GM21717 (cell line): ENCODE measurements around the gene CRYAB.
"Not testable (repeated sequence)": the region's sequence is repeated elsewhere in the genome, so short reads cannot be mapped to it uniquely, and the experiment has no call there.

Experiments used
- ATAC-seq: cut with Tn5 transposase; IDR thresholded peaks from one replicate; pipeline ENCODE4 v1.9.1; 2021; ENCODE audit warnings: mild to moderate bottlenecking, moderate library complexity; ENCODE audit not compliant: unreplicated experiment

Gene CRYAB

DNA sequence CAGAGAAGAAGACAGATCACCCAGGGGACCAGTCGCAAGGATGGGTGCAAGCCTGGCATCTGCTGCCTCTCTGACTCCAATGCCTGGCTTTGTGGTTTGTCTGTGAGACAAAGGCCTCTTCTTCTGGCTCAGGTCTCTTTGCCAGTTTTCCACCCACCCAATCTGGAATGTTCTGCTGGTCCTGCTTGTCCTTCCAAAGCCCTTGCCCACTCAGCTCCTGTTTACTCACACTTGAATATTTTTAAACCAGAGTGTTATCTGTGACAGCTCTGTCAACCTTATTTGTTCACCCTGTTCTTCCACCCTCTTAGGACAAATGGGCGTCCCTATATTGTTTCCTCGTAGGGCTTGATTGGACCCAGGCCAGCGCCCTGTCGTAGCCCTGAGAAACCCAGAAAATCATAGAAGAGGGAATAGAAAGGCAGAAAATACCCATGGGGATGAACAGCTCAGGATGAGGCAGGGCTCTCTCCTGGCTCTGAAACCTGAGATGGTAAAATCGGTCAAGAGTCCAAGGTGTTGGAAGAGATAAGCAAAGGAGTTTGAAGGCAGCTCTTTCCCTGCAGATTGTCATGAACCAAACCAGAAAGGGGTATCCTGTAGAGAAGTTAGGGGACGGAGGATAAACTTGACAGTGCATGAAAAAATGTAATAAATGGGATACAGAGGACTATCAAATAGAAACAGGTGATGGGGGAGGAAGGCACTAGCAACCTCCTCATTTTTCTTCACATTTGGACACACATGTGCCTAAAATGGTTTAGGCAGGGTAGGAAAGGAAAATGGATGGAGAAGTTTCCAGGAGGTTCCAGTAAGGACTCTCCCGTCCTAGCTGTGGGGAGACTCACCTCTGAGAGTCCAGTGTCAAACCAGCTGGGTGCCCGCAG is 651 bp downstream of the CRYAB start:
- ATAC-seq: no peak

DNA sequence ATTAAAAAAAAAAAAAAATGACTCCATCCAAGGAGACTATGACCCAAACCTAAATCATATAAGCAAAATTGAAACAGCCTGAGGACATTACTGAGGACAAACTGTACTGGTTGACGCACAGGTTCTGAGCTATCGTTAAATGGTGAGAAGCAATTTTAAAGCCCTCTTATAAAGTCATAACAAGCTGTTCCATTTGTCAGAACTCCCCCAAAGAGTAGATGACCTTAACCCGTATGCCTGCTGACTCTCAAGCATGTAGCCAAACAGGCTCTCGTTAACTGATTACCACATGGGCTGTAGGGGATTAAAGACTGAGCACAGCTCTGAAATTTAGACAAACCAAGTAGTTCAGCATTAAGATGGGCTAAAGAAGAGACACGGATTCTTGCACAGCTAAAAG is 2.2 kb downstream of the CRYAB start:
- no peak for ATAC-seq

DNA sequence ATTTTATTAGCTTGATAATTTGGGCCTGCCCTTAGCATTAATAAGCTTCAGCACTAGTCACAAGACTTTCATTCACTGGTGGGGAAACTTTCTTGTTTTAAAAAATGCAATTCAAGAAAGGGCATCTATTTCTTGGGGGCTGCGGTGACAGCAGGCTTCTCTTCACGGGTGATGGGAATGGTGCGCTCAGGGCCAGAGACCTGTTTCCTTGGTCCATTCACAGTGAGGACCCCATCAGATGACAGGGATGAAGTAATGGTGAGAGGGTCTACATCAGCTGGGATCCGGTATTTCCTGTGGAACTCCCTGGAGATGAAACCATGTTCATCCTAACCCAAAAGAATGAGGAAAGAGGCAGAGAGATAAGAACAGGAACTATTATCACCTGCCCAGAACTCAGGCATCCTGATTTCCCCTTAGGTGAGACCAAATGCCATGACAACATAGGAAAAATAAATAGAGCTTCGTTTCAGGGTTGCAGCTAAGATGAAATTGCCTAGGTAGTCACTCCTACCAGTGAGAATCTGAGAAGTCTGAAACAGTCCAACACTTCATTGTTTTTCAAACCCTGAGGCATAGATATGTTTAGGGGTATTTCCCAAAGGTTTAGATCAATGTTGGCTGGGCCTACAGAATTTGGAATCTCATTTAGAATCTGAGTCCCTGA is 2.8 kb downstream of the CRYAB start:
- no peak for ATAC-seq

DNA sequence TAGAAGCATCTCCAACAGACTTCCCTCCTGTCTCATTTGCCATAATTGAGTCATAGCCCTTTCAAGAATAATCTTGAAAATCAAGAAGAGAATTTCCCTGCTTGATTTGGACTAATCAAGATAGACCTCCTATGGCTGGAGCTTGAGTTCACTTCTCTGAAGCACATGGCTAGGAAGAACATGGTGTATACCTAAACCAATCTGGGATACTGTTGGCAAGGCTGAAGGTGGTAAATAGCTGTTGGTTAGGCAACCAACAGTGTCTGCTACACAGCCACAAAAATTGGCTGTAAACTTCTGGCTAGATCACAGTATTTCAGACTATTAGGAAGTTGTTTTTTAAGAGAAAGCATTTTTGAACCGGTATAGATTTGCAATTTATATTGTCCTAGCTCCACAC is 4.9 kb downstream of the CRYAB start:
- no peak for ATAC-seq

DNA sequence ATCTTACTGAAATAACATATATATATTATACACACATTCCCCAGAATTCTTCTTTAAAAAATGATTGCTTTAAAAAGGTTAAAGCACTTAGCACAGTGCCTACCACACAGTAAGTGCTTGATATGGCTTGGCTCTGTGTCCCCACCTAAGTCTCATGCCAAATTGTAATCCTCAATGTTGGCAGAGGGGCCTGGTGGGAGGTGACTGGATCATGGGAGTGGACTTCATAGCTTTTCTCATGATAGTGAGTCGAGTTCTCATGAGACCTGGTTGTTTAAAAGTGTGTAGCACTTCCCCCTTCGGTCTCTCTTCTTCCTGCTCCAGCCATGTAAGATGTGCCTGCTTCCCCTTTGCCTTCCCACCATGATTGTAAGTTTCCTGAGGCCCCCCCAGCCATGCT is 6.2 kb downstream of the CRYAB start:
- no peak for ATAC-seq

DNA sequence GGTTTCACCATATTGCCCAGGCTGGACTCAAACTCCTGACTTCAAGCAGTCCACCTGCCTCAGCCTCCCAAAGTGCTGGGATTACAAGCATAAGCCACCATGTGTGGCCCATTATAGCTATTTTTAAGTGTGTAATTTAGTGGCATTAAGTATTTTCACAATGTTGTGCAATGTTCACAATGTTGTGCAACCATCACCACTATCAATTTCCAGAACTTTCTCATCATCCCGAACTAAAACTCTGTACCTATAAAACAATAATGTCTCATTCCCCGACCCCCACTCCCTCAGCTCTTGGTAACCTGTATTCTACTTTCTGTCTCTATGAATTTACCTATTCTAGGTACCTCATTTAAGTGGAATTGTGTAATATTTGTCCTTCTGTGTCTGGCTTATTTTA is 24.7 kb downstream of the CRYAB start:
- ATAC-seq: no peak

DNA sequence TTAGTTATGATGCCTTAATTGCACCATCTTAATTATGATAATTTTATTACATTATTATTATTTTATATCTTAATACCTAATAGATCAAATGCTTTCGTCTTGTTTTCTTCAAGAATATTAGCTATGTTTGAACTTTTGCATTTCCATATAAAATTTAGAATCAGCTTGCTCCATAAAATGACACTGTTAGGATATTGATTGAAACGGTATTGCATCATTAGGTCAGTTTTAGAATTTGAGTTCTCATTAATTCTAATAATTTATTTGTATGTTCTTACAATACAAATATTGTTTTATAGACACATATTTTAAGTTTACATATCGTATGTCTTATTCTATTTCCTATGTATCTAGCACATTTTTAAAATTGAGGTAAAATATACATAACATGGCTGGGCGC is 25.5 kb downstream of the CRYAB start:
- ATAC-seq: no peak

DNA sequence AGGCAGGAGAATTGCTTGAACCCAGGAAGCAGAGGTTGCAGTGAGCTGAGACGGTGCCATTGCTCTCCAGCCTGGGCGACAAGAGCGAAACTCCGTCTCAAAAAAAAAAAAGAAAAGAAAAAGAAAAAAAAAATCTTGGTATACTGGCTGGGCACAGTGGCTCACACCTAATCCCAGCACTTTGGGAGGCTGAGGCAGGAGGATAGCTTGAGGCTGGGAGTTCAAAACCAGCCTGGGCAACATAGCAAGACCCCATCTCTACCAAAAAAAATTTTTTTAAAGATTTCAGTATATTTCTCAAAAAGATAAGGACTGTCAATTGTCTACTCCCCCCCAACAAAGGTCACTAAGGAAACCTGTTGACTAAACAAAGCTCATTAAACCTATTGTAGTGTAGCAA is 26.5 kb downstream of the CRYAB start:
- not testable (repeated sequence) for ATAC-seq

DNA sequence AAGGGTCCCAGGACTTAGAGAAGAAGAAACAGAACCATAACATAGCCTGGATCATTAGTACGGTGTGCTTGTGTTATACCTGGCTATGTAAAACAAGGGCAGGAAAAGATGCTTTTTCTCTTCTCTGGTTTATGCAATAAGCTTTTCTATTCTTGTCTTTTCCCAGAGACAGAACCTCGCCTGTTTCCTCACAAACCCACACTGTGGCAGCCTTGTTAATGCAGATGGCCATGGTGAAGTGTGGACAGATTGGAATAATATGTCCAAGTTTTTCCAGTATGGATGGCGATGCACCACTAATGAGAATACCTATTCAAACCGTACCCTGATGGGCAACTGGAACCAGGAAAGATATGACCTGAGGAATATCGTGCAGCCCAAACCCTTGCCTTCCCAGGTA is 29.4 kb downstream of the CRYAB start:
- no peak for ATAC-seq

DNA sequence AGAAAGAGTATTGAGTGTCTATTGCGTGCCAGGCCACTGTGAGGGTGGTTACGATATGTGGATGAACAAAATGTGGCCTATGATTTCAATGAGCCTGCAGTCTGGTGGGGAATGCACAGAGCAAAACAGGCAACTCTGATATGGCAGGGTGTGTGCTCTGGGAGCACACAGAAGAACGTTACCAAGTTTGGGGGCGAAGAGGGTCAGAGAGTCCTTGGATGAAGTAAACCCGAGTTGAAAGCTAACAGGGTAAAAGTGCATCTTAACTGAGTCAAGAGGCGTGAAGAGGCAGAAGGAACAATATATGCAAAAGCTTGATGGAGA is 32.0 kb downstream of the CRYAB start:
- ATAC-seq: no peak

DNA sequence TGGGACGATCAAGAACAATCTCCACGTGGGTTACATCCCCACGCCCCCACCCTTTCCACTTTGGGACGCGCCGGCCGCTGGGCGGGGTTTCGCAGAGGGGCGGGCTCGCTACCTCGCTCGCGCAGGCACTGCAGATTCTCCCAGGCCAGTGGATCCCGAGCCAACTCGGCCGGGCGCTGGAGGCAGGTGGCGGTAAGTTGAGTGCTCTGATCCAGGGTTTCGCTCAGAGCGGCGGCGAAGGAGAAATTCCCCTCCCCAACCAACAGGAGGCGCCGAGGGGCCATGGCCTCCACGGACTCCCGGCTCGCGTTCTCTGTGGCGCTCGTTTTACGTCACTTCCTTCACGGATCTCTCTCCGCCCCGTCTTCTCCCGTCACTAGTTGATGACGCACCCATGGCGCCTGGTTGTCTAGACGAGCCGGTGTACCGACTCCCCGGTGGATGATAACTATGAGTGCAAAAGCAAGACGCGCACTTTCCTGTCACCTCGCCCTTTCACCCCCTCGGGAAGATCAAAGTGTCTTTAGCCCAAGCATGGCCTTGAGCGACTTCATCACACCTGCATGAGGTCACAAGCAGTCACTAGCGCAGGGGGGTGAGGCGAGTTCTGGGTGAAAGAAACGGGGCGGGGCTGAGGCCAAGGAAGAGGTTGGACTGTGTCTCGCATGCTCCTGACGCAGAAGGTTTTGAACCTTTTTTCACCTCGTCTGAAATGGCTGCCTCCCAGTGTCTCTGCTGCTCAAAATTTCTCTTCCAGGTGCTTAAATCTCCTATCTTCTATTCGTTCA is 32.5 kb downstream of the CRYAB start, which contains the start of the genes CFAP68 and FDXACB1:
TSS of gene CFAP68 (plus strand) at position 693 of the 788 bp plus-strand sequence. CDS start at position 713, 20 bp downstream.
TSS of gene FDXACB1 (minus strand) at position 317 of the 788 bp plus-strand sequence. CDS start at position 284, 33 bp downstream.
- ATAC-seq: peak; percentile 94

DNA sequence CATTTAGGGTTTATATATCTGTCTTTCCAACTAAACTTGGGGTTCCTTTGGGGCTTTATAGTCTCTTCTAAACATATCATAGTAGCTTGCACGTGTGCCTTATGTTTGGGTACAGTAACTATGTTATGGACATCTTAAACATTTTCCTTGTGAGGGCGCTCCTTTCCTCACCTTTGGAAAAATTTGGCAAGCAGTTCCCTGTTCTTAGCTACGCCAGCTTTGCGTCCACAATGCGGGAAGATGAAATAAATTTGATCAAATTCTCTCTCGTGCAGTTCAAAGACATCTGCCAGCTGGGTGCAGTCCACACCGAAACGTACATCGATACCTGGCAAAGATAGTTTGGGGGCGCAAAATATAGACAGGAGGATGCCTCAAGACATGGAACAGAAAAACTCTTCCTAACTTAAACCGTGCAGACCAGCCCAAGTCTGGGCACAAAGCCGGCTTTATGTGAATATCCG is 33.2 kb downstream of the CRYAB start:
- ATAC-seq: peak; percentile 11

DNA sequence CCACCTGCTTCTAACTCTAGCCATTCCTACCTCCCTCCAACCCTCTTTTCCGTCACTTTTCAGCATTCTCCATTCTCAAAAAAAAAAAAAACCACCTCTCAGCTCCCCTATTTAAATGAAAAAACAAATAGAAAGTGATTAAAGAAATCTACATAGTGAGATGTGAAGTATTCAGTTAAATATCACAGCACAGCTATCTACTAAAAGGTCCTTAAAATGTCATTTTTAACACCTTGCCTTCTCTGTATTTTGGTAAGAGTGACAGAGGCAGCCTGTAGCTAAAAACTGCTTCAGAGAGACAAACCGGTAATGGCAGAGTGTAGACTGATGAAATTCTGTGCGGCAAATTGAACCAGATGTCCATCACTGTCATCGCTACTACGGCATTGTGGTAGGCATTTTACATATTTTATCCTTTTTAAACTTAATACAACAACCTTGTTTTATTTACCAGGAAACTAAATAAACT is 39.8 kb downstream of the CRYAB start:
- ATAC-seq: no peak

DNA sequence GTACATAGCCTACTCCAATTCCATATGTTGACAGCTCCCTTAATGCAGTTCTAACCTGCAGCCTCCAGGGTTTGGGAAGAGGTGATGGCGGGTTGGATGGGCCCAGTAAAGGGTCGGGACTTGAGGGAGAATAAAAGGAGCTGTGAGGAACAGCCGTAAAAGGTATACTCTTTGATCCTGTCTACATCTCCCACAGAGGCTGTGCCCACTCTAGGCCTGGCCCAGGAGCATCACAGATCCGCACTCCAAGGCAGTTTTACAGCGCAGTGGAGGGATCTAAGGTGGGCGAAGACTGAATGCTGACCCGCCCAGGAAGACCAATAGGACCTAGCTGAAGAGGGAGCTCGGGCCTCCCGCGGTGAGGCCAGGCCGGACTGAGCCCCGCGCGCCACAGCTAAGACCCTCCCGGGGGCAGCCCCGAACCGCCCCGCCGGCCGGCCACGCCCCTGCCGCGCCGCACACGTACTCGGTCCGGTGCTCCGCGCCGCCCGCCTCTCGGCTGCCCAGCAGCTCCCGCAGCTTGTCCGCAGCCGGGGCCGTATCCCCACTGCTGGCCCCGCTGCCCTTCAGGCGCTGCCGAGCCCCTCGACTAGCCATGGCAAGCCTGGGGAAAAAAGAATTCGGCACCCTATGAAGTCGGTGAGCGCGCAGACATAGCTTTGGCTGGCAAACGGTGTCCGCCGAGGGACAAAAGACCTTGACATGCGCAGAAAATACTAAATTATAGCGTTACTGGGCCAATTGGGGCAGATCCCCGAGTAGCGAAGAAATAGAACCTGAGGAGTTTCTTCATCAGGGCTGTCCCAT is 40.5 kb downstream of the CRYAB start, which contains the start of gene ALG9:
TSS of gene ALG9 (minus strand) at position 696 of the 807 bp plus-strand sequence. CDS start at position 597, 99 bp downstream.
- peak; percentile 85 for ATAC-seq

DNA sequence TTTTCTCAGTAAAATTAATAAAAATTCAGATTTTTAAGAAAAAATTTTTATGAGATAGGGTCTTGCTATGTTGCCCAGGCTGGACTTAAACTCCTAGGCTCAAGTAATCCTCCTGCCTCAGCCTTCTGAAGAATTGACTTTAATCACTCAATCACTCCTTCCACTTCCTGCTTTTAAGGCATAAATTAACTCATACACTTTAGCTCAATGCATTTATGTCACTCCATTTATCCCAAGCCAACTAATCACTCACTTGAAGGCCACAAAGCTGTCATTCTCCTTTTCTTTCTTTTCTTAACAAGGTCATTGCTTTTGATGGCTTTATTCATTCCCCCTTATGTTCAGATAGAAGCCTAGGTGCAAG is 41.1 kb downstream of the CRYAB start:
- peak; percentile 21 for ATAC-seq

DNA sequence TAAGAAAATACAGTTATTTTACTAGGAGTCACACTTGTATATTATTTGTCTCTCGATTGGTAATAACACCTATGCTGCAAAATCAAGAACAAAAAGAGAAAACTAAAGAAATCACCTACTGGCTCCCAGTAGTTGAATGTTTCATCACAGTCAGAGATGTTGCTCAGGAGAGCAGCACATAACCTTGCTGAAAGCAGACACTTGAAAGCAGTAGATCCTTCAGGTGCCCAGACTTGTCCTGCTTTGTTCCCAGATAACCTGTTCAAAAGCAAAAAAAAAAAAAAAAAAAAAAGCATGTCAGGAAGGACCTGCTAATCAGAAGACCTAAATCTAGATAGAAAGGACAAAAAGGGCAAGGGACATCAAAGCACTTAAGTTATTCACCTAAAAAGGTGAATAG is 41.5 kb downstream of the CRYAB start:
- ATAC-seq: no peak

DNA sequence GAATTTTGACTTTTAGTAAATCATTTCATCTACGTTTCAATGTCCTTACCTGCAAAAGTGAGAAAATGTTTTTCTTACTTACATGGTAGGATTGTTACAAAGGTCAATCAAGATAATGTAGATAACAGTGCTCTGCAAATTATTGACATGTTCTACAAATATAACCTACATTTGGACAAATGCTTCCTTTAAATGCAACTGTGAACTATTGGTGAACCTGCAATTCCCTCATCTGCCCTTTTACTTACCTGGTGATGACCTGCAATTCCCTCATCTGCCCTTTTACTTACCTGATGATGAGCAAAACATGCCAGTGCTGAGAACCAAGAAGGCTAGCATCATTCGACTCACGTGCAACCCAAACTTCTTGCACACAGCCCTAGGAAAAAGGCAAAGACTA is 51.3 kb downstream of the CRYAB start:
- ATAC-seq: no peak
